AG10803 (cell line): ENCODE data around the gene C2orf49.

Experiments
- DNase-seq: peaks from one replicate; pipeline ENCODE4 v3.0.0; 2010; ENCODE audit warnings: low read depth
- H3K4me3 ChIP-seq: 2 replicates; pipeline ENCODE4 v1.5.1; 2011; ENCODE audit warnings: mild to moderate bottlenecking, low read length, control low read depth
- CTCF ChIP-seq: conservative IDR thresholded peaks from 2 replicates; pipeline ENCODE4 v1.5.1; 2011; ENCODE audit warnings: mild to moderate bottlenecking, low read length, control low read depth, inconsistent platforms

The C2orf49 gene

GRCh38 chr2:105390454-105390853 lies 53.1 kb downstream of the C2orf49 start:
- TF ChIP-seq CTCF = no peak

GRCh38 chr2:105391058-105391627 lies 53.8 kb downstream of the C2orf49 start:
- peak; percentile 65 for DNase-seq
- H3K4me3 ChIP-seq = no peak overlapping the region
- no peak for TF ChIP-seq CTCF

More at GRCh38 chr2:105390454-105390853, 53.1 kb downstream of the C2orf49 start:
- no peak for DNase-seq
- H3K4me3 ChIP-seq = no peak overlapping the region

- DNase-seq = no peak
- no peak for TF ChIP-seq CTCF
- no peak overlapping the region for H3K4me3 ChIP-seq
Observed at GRCh38 chr2:105391763-105392662, 54.7 kb downstream of the C2orf49 start.

- no peak for TF ChIP-seq CTCF
- DNase-seq = peak; percentile 86
Observed at GRCh38 chr2:105393373-105394055, 56.2 kb downstream of the C2orf49 start.

GRCh38 chr2:105394951-105395611 lies 57.7 kb downstream of the C2orf49 start:
- H3K4me3 ChIP-seq = peak overlapping the region; percentile 96
- peak; percentile 42 for DNase-seq
- no peak for TF ChIP-seq CTCF

More at GRCh38 chr2:105393373-105394055, 56.2 kb downstream of the C2orf49 start:
- H3K4me3 ChIP-seq = peak overlapping the region; percentile 13

- H3K4me3 ChIP-seq = peak overlapping the region; percentile 96
- no peak for DNase-seq
- TF ChIP-seq CTCF = no peak
Observed at GRCh38 chr2:105395691-105396090, 58.4 kb downstream of the C2orf49 start.
